Upper lobe of left lung (tissue), 4 donors: ENCODE results near the gene CHRNA10.

Source experiments
- CTCF ChIP-seq, 6 experiments: fragments of 450-650 bp in 4 of 6; fragments of 200-600 bp in 2 of 6; sonication (generic) in 2 of 6; IDR thresholded peaks; one replicate each; pipeline ENCODE4 v1.5.1; 2016 to 2019; ENCODE audit warnings: antibody characterized with exemption in 6 of 6
- POLR2A ChIP-seq, 4 donors: fragments of 450-650 bp; IDR thresholded peaks; one replicate each; pipeline ENCODE4 v1.5.1; 2016 to 2017; ENCODE audit warnings: antibody characterized with exemption in 4 of 4, mild to moderate bottlenecking in 2 of 4

GRCh38 chr11:3669742-3670183 is 1.4 kb downstream of the CHRNA10 start:
- no peak for TF ChIP-seq CTCF (IDR thresholded peaks at IDR 0.05)
- TF ChIP-seq POLR2A (IDR thresholded peaks at IDR 0.05) = no peak
